NT2/D1 (cell line): ENCODE measurements around the gene ITGA2B.

Experiments
- SUZ12 ChIP-seq: IDR thresholded peaks from 2 replicates; pipeline ENCODE4 v1.6.1; 2011; ENCODE audit not compliant: insufficient read length, insufficient read depth; ENCODE audit errors: extremely low read depth
- YY1 ChIP-seq: IDR thresholded peaks from 2 replicates; pipeline ENCODE4 v1.6.1; 2011; ENCODE audit not compliant: insufficient read length, insufficient read depth

GRCh38 chr17:44362949-44363612 lies 26.4 kb downstream of the ITGA2B start:
- TF ChIP-seq YY1, result no peak
- no peak for TF ChIP-seq SUZ12
